Cerebellar nuclear complex (tissue), 1 donor: ENCODE results near the gene SORCS2.

Experiments used
- DNase-seq, 2 experiments: peaks; one replicate each; lab custom pipeline; 2025; lab: John Stamatoyannopoulos, UW

The SORCS2 gene

GRCh38 chr4:7415927-7416686 lies 223.8 kb downstream of the SORCS2 start:
- no peak for DNase-seq

GRCh38 chr4:7416745-7417432 lies 224.6 kb downstream of the SORCS2 start:
- DNase-seq: no peak

- no peak for DNase-seq
Observed at GRCh38 chr4:7417639-7418038, 225.3 kb downstream of the SORCS2 start.

GRCh38 chr4:7418131-7418943 lies 226.0 kb downstream of the SORCS2 start:
- DNase-seq: no peak

- DNase-seq: no peak
Observed at GRCh38 chr4:7419961-7420660, 227.8 kb downstream of the SORCS2 start.

- DNase-seq: no peak
Observed at GRCh38 chr4:7420661-7421040, 228.3 kb downstream of the SORCS2 start.

- no peak for DNase-seq
Observed at GRCh38 chr4:7421356-7422150, 229.2 kb downstream of the SORCS2 start.

GRCh38 chr4:7422151-7422897 lies 230.0 kb downstream of the SORCS2 start:
- no peak for DNase-seq

- no peak for DNase-seq
Observed at GRCh38 chr4:7422898-7423180, 230.5 kb downstream of the SORCS2 start.

- DNase-seq: no peak
Observed at GRCh38 chr4:7423391-7423790, 231.1 kb downstream of the SORCS2 start.

- no peak for DNase-seq
Observed at GRCh38 chr4:7423801-7424552, 231.6 kb downstream of the SORCS2 start.

- DNase-seq: no peak
Observed at GRCh38 chr4:7424553-7425111, 232.3 kb downstream of the SORCS2 start.

- DNase-seq: no peak
Observed at GRCh38 chr4:7425124-7425523, 232.8 kb downstream of the SORCS2 start.

- no peak for DNase-seq
Observed at GRCh38 chr4:7425591-7426468, 233.5 kb downstream of the SORCS2 start.

GRCh38 chr4:7426525-7427171 lies 234.3 kb downstream of the SORCS2 start:
- no peak for DNase-seq

- DNase-seq: no peak
Observed at GRCh38 chr4:7427361-7427760, 235.0 kb downstream of the SORCS2 start.

GRCh38 chr4:7427831-7428260 lies 235.5 kb downstream of the SORCS2 start:
- DNase-seq: no peak
